K562 (cell line): ENCODE measurements around the gene CCT5. TPM values are rescaled to one million over a fixed set of nuclear protein-coding genes. Genes with fewer than 3 reads are reported as not detected.

Experiments used
- ATAC-seq: fragments of 200-7000 bp; cut with Tn5 transposase; 3 replicates; pipeline ENCODE4 v1.9.1; 2020; ENCODE audit warnings: moderate library complexity
- BruUV-seq: library from RNA; stranded (reverse); fragments of 400-500 nt; replicated peaks from 2 replicates; lab custom pipeline; 2021; lab: Mats Ljungman, UMichigan
- CTCF ChIA-PET: fragments of 300-600 bp; formaldehyde crosslinking; extraction: SDS; loops from one replicate; lab custom pipeline; 2021; ENCODE audit warnings: low intra/inter-chr PET ratio; lab: Yijun Ruan, JAX
- POLR2A ChIA-PET: fragments of 300-600, 350-650 bp; sonication (Branson Sonifier 250); formaldehyde crosslinking; extraction: SDS; loops from one replicate; lab custom pipeline; 2021; ENCODE audit warnings: antibody characterized with exemption, inconsistent platforms; lab: Yijun Ruan, JAX
- DNase-seq, 4 experiments: peaks; one replicate each; pipeline versions ENCODE4 v3.0.0 to v3.0.0-alpha.2; 2011 to 2018; ENCODE audit warnings: low spot score in 3 of 4, mixed read lengths in 3 of 4; ENCODE audit errors: extremely low read depth in 1 of 4
- FAIRE-seq: peaks from 2 replicates; lab custom pipeline; 2011; peaks lifted over from hg19 to GRCh38; lab: Jason Lieb, UNC
- H2AFZ ChIP-seq: 2 replicates; pipeline ENCODE4 v1.6.0; 2011; ENCODE audit warnings: low read depth, low read length, control low read depth, inconsistent platforms
- H3K27ac ChIP-seq: fragments of 200-600 bp; 3 replicates; pipeline ENCODE4 v1.8.0; 2011; ENCODE audit warnings: low read depth, mild to moderate bottlenecking, control low read depth, inconsistent platforms, low read length, moderate library complexity, mixed read lengths; ENCODE audit errors: extremely low read depth
- H3K27me3 ChIP-seq, 2 experiments: fragments of 300-600 bp in 1 of 2; 2 replicates in 1 of 2; 3 replicates in 1 of 2; pipeline versions ENCODE4 v1.6.0 to v1.8.0; 2011; ENCODE audit warnings: inconsistent platforms in 2 of 2, low read length in 2 of 2, mild to moderate bottlenecking in 1 of 2, mixed read lengths in 1 of 2, moderate library complexity in 1 of 2; ENCODE audit not compliant: control insufficient read depth in 2 of 2, insufficient read depth in 2 of 2
- H3K36me3 ChIP-seq: fragments of 300-600 bp; 3 replicates; pipeline ENCODE4 v1.8.0; 2011; ENCODE audit warnings: mild to moderate bottlenecking, low read length, inconsistent platforms; ENCODE audit not compliant: control insufficient read depth, insufficient read depth
- H3K4me1 ChIP-seq, 2 experiments: fragments of 200-600 bp in 1 of 2; replicated peaks in 1 of 2; 2 replicates in 1 of 2; 3 replicates in 1 of 2; pipeline versions ENCODE4 v1.5.1 to v1.8.0; 2011; ENCODE audit warnings: inconsistent platforms in 2 of 2, low read length in 2 of 2, mild to moderate bottlenecking in 1 of 2, mixed read lengths in 1 of 2, moderate library complexity in 1 of 2; ENCODE audit not compliant: control insufficient read depth in 2 of 2, insufficient read depth in 2 of 2
- H3K4me2 ChIP-seq: 2 replicates; pipeline ENCODE4 v1.6.1; 2011; ENCODE audit warnings: low read length, control low read depth, inconsistent platforms, mixed read lengths; ENCODE audit not compliant: insufficient read depth
- H3K4me3 ChIP-seq: fragments of 200-600 bp; sonication (generic), shearing (Covaris generic); 2 replicates; pipeline ENCODE4 v1.5.1; 2016; ENCODE audit warnings: control low read depth, inconsistent platforms
- H3K79me2 ChIP-seq: fragments of 200-600 bp; 3 replicates; pipeline ENCODE4 v1.8.0; 2011; ENCODE audit warnings: low read length, inconsistent platforms; ENCODE audit not compliant: control insufficient read depth, insufficient read depth
- H3K9ac ChIP-seq, 2 experiments: 2 replicates each; pipeline versions ENCODE4 v1.6.0 to v1.6.1; 2011; ENCODE audit warnings: low read depth in 2 of 2, low read length in 2 of 2, control low read depth in 1 of 2, inconsistent platforms in 1 of 2, mild to moderate bottlenecking in 1 of 2, mixed read lengths in 1 of 2; ENCODE audit not compliant: insufficient read depth in 1 of 2
- H3K9me1 ChIP-seq: one replicate; pipeline ENCODE4 v1.6.0; 2011; ENCODE audit warnings: inconsistent platforms, mild to moderate bottlenecking, low read length, moderate library complexity; ENCODE audit not compliant: control insufficient read depth, insufficient read depth
- H3K9me3 ChIP-seq: replicated peaks from 2 replicates; pipeline ENCODE4 v1.5.1; 2011; ENCODE audit warnings: low read depth, low read length, inconsistent platforms; ENCODE audit not compliant: control insufficient read depth, insufficient read depth
- H4K20me1 ChIP-seq: replicated peaks from 2 replicates; pipeline ENCODE4 v1.6.1; 2011; ENCODE audit warnings: low read length, inconsistent platforms, mixed read lengths; ENCODE audit not compliant: control insufficient read depth, insufficient read depth
- MXI1 ChIP-seq: IDR thresholded peaks from 2 replicates; pipeline ENCODE4 v1.6.1; 2011; ENCODE audit warnings: low read depth, mild to moderate bottlenecking, improper control_type of control experiment, low read length
- ZNF12 ChIP-seq: sonication (generic); formaldehyde crosslinking; IDR thresholded peaks from 2 replicates; pipeline ENCODE4 v1.4.0; 2020; ENCODE audit warnings: mild to moderate bottlenecking, missing genetic modification reagents
- ZNF133 ChIP-seq: fragments of 250-450 bp; sonication (Bioruptor Pico); IDR thresholded peaks from 2 replicates; pipeline ENCODE4 v1.4.0; 2020; ENCODE audit warnings: mild to moderate bottlenecking
- WGBS: fragments of 100-300 bp; shearing (Covaris generic); methylation state at CpG from one replicate; pipeline ENCODE4 v1.1.6; 2016; ENCODE audit warnings: low coverage, mixed read lengths; ENCODE audit not compliant: insufficient coverage; ENCODE audit errors: missing lambda C conversion rate; 5-methylcytosine and 5-hydroxymethylcytosine counted together
- in situ Hi-C: fragments of 300-500 bp; cut with MboI; formaldehyde crosslinking; loops from 4 replicates; pipeline ENCODE4 v1.15.0; 2018; ENCODE audit warnings: inconsistent platforms, mixed read lengths
- intact Hi-C: fragments of 100-400 bp; cut with micrococcal nuclease; formaldehyde crosslinking; loops from 2 replicates; pipeline ENCODE4 v1.14.2; 2022
- polyA plus RNA-seq, 8 experiments: library from polyadenylated mRNA; depleted of rRNA in 4 of 8; stranded (reverse) in 5 of 8; unstranded in 3 of 8; fragments of >200 nt; fragmentation: Nextera tagmentation in 2 of 8; fragmentation: Illumina TruSeq in 1 of 8; extraction: Ambion mirVana in 2 of 8; extraction: Trizol in 1 of 8; gene quantifications; 2 replicates each; pipeline versions ENCODE4 v1.2.1 to v1.2.3, GENCODE V29; 2011 to 2014; ENCODE audit warnings: inconsistent platforms in 1 of 8, missing spikeins in 1 of 8
- total RNA-seq, 7 experiments: library from RNA; depleted of rRNA in 6 of 7; stranded (reverse); fragments of >200 nt in 6 of 7; fragmentation: Illumina TruSeq in 2 of 7; extraction: Trizol in 2 of 7; gene quantifications; 2 replicates each; pipeline versions ENCODE4 v1.2.1 to v1.2.3, GENCODE V29; 2011 to 2021; ENCODE audit warnings: low replicate concordance in 1 of 7
- TF ChIP-seq, protein P1 (sequence below): fragments of 450-650 bp; formaldehyde crosslinking; conservative IDR thresholded peaks from 2 replicates; pipeline ENCODE4 v1.4.0; 2022; ENCODE audit warnings: mild to moderate bottlenecking, missing genetic modification characterization
- TF ChIP-seq, protein P2 (sequence below): fragments of 250-450 bp; sonication (Bioruptor Pico); IDR thresholded peaks from 2 replicates; pipeline ENCODE4 v1.8.0; 2022; ENCODE audit warnings: moderate library complexity, mild to moderate bottlenecking, inconsistent platforms
- TF ChIP-seq, protein P3 (sequence below): fragments of 150-350 bp; IDR thresholded peaks from 2 replicates; pipeline ENCODE4 v1.6.1; 2014; ENCODE audit warnings: low read depth, mild to moderate bottlenecking, low read length, borderline replicate concordance

CCT5 gene
- total and polyA plus RNA-seq, 9 of the 15 experiments (the other 6 are each of a cell fraction or from before 2014, with no cell fraction given) = 782 to 1,606 (median 1,153) TPM

DNA sequence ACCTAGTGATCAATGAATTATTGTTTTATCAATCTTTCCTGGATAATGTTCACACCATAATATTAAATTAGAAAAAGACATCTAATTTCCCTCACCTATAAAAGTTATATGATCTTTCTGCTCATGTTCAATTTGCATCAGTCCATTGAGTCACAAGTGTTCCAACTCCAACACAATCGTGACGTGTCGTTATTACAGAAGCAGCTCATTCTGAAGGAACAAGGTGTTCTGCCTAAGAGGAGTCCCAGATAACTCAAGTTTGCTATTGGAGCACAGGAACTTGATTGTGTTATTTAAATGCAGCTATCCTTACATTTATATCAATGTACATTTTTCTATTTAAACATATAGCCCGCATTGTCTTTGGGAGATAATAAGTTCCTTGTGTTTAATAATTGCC lies 31.0 kb upstream of the CCT5 start:
- BruUV-seq = no TSS peak
- Histone ChIP-seq H3K4me2 (no peak overlapping the region), H3K4me1 (no peaks in the 10 kb centered on the region), H3K27me3 (no peaks in the 10 kb centered on the region), H3K36me3 (peaks cover 4% of the 10 kb centered on the region; the same call in 1 of the 3 replicates), H3K27ac (no peak overlapping the region), H3K79me2 (no peaks in the 10 kb centered on the region), H2AFZ (no peak overlapping the region), H3K9me3 (no peaks in the 10 kb centered on the region), H3K9me1 (no peaks in the 10 kb centered on the region), H3K9ac (no peak overlapping the region), H4K20me1 (no peaks in the 10 kb centered on the region; the same call in 1 of the 2 replicates), H3K4me3 (no peak overlapping the region)
- in situ Hi-C loops (no loop called here), intact Hi-C loops (no loop called here)
- CTCF ChIA-PET = no interaction called here
- POLR2A ChIA-PET = interaction anchor here (2.1 kb wide), 1 partner anchor 16 kb away, joined by 5 read pairs; no protein-coding TSS in a partner anchor
- DNase-seq (no peak), FAIRE-seq (no peak), ATAC-seq (no peak)
- 48% methylated on average over 4 of the region's 4 CpGs for WGBS
- TF ChIP-seq MXI1 = no peak
- TF ChIP-seq, protein P1, sequence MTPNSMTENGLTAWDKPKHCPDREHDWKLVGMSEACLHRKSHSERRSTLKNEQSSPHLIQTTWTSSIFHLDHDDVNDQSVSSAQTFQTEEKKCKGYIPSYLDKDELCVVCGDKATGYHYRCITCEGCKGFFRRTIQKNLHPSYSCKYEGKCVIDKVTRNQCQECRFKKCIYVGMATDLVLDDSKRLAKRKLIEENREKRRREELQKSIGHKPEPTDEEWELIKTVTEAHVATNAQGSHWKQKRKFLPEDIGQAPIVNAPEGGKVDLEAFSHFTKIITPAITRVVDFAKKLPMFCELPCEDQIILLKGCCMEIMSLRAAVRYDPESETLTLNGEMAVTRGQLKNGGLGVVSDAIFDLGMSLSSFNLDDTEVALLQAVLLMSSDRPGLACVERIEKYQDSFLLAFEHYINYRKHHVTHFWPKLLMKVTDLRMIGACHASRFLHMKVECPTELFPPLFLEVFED = no peak
- TF ChIP-seq, protein P2, sequence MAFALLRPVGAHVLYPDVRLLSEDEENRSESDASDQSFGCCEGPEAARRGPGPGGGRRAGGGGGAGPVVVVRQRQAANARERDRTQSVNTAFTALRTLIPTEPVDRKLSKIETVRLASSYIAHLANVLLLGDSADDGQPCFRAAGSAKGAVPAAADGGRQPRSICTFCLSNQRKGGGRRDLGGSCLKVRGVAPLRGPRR (CRISPR knock-in tag) = no peak
- TF ChIP-seq ZNF133 = no peak

DNA sequence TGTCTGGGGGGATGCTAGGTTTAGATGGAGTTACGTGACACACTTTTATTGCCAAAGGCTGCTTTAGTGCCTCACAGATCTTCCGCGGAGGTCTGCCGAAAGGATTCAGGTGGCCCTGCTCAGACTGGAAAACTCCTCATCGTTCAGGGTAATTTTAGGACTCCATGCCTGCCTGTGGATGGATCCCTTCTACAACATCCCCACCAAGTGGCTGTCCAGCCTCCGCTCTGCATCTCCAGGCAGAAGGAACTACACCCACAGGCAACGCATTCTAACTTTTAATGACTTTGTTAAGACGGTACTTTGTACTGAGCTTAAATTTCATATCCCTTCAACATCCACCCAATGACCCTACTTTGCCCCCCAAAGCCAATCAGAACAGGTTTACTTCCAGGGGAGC lies 29.8 kb upstream of the CCT5 start:
- CTCF ChIA-PET = no interaction called here
- Histone ChIP-seq H3K9ac (no peak overlapping the region), H2AFZ (no peak overlapping the region), H3K36me3 (peaks cover 4% of the 10 kb centered on the region; the same call in 1 of the 3 replicates), H3K4me1 (no peaks in the 10 kb centered on the region), H3K4me3 (no peak overlapping the region), H3K9me1 (no peaks in the 10 kb centered on the region), H3K27me3 (no peaks in the 10 kb centered on the region), H4K20me1 (no peaks in the 10 kb centered on the region; the same call in 1 of the 2 replicates), H3K4me2 (no peak overlapping the region), H3K9me3 (no peaks in the 10 kb centered on the region), H3K79me2 (no peaks in the 10 kb centered on the region), H3K27ac (no peak overlapping the region)
- no TSS peak for BruUV-seq
- POLR2A ChIA-PET = no interaction called here
- FAIRE-seq = no peak
- 81% methylated on average over 8 of the region's 8 CpGs for WGBS
- no peak for DNase-seq
- in situ Hi-C loops = no loop called here
- no peak for ATAC-seq
- intact Hi-C loops = no loop called here
- TF ChIP-seq, protein P3, sequence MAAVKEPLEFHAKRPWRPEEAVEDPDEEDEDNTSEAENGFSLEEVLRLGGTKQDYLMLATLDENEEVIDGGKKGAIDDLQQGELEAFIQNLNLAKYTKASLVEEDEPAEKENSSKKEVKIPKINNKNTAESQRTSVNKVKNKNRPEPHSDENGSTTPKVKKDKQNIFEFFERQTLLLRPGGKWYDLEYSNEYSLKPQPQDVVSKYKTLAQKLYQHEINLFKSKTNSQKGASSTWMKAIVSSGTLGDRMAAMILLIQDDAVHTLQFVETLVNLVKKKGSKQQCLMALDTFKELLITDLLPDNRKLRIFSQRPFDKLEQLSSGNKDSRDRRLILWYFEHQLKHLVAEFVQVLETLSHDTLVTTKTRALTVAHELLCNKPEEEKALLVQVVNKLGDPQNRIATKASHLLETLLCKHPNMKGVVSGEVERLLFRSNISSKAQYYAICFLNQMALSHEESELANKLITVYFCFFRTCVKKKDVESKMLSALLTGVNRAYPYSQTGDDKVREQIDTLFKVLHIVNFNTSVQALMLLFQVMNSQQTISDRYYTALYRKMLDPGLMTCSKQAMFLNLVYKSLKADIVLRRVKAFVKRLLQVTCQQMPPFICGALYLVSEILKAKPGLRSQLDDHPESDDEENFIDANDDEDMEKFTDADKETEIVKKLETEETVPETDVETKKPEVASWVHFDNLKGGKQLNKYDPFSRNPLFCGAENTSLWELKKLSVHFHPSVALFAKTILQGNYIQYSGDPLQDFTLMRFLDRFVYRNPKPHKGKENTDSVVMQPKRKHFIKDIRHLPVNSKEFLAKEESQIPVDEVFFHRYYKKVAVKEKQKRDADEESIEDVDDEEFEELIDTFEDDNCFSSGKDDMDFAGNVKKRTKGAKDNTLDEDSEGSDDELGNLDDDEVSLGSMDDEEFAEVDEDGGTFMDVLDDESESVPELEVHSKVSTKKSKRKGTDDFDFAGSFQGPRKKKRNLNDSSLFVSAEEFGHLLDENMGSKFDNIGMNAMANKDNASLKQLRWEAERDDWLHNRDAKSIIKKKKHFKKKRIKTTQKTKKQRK = no peak
- no peak for TF ChIP-seq ZNF12 (CRISPR knock-in tag)
